HepG2 (cell line): ENCODE measurements around the gene BAHD1. TPM values are rescaled to one million over a fixed set of nuclear protein-coding genes. Genes with fewer than 3 reads are reported as not detected.

ENCODE experiments used
- BORCS8-MEF2B ChIP-seq: sonication (generic); formaldehyde crosslinking; IDR thresholded peaks from 2 replicates; pipeline ENCODE4 v1.8.0; 2022; ENCODE audit warnings: mild to moderate bottlenecking, missing genetic modification reagents
- HMG20B ChIP-seq: conservative IDR thresholded peaks from 2 replicates; pipeline ENCODE4 v1.6.1; 2016; ENCODE audit warnings: missing genetic modification reagents, missing compliant biosample characterization
- PHF21A ChIP-seq: sonication (generic); formaldehyde crosslinking; IDR thresholded peaks from 2 replicates; pipeline ENCODE4 v1.5.0; 2020; ENCODE audit warnings: mild to moderate bottlenecking, missing genetic modification reagents
- SP5 ChIP-seq: IDR thresholded peaks from 2 replicates; pipeline ENCODE4 v1.6.1; 2016; ENCODE audit warnings: low read depth, borderline replicate concordance
- ZNF160 ChIP-seq: sonication (generic); formaldehyde crosslinking; IDR thresholded peaks from 2 replicates; pipeline ENCODE4 v1.8.0; 2022; ENCODE audit warnings: mild to moderate bottlenecking, inconsistent platforms, missing genetic modification reagents
- ZNF652 ChIP-seq: IDR thresholded peaks from 2 replicates; pipeline ENCODE4 v1.6.1; 2016; ENCODE audit warnings: low read depth, borderline replicate concordance
- polyA plus RNA-seq, 8 experiments: library from polyadenylated mRNA; depleted of rRNA in 3 of 8; stranded (reverse) in 7 of 8; unstranded in 1 of 8; fragments of >200 nt; fragmentation: Illumina TruSeq in 4 of 8; extraction: Trizol in 4 of 8; gene quantifications; 2 replicates each; pipeline versions ENCODE4 v1.2.1 to v1.2.3, GENCODE V29; 2011 to 2016; ENCODE audit warnings: low read depth in 4 of 8, missing spikeins in 1 of 8, mixed read lengths in 1 of 8; ENCODE audit not compliant: insufficient read depth in 1 of 8
- total RNA-seq, 5 experiments: library from RNA; depleted of rRNA; stranded (reverse); fragments of >200 nt; fragmentation: Illumina TruSeq; extraction: Trizol; gene quantifications; 2 replicates each; pipeline ENCODE4 v1.2.3, GENCODE V29; 2016; ENCODE audit warnings: low read depth in 1 of 5
- TF ChIP-seq, protein P1 (sequence below): sonication (generic); formaldehyde crosslinking; IDR thresholded peaks from 2 replicates; pipeline ENCODE4 v1.5.1; 2020; ENCODE audit warnings: mild to moderate bottlenecking, missing genetic modification reagents, moderate library complexity
- TF ChIP-seq, protein P2 (sequence below), 2 experiments: sonication (generic) in 1 of 2; formaldehyde crosslinking in 1 of 2; IDR thresholded peaks; 2 replicates each; pipeline versions ENCODE4 v1.4.0 to v1.6.1; 2018 to 2020; ENCODE audit warnings: missing genetic modification reagents in 2 of 2, borderline replicate concordance in 1 of 2, low read depth in 1 of 2, mild to moderate bottlenecking in 1 of 2, missing biosample characterization in 1 of 2
- TF ChIP-seq, protein P3 (sequence below): sonication (generic); formaldehyde crosslinking; conservative IDR thresholded peaks from 2 replicates; pipeline ENCODE4 v1.8.0; 2022; ENCODE audit warnings: mild to moderate bottlenecking, moderate library complexity, missing genetic modification reagents
- TF ChIP-seq, protein P4 (sequence below): sonication (generic); formaldehyde crosslinking; IDR thresholded peaks from 2 replicates; pipeline ENCODE4 v1.8.1; 2023; ENCODE audit warnings: missing genetic modification reagents, inconsistent platforms, borderline replicate concordance
- TF ChIP-seq, protein P5 (sequence below): sonication (generic); formaldehyde crosslinking; IDR thresholded peaks from 2 replicates; pipeline ENCODE4 v1.5.1; 2020; ENCODE audit warnings: missing genetic modification reagents, mild to moderate bottlenecking, borderline replicate concordance
- TF ChIP-seq, protein P6 (sequence below): IDR thresholded peaks from 2 replicates; pipeline ENCODE4 v1.4.0; 2020; ENCODE audit warnings: mild to moderate bottlenecking, missing genetic modification reagents

The BAHD1 gene
- total and polyA plus RNA-seq, 2 of the 13 experiments (the other 11 are each of a cell fraction or from before 2014, with no cell fraction given), result 3.3 to 8.7 TPM

DNA sequence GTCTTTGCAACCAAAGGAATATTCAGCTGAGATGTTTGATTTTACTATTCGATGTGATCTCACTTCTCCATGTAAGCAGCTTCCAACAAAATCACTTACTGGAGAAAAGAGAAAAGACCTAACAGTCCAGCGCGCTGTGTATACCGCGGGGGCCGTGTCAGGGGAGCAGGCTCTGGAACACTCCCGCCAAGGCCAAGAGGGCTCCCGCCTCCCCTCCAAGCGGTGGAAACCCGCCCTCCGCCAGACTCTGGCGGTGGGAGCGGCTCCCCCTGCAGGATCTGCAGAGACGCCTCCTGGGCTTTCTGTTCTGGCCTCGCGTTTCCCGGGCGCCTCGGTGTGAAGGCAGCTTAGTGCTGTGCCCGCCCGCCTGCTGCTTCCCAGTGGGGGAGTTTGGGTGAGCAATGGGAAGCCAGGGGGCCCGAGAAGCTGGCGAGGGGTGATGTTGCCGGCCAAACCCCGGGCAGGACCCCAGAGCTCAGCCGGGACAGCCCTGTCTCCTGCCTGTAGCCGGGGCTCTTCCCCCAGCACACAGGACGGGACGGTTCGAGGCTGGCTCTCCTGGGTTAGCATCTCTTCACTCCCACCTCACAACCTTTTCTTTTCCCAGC lies 66.3 kb downstream of the BAHD1 start (continued):
- TF ChIP-seq, protein P1, sequence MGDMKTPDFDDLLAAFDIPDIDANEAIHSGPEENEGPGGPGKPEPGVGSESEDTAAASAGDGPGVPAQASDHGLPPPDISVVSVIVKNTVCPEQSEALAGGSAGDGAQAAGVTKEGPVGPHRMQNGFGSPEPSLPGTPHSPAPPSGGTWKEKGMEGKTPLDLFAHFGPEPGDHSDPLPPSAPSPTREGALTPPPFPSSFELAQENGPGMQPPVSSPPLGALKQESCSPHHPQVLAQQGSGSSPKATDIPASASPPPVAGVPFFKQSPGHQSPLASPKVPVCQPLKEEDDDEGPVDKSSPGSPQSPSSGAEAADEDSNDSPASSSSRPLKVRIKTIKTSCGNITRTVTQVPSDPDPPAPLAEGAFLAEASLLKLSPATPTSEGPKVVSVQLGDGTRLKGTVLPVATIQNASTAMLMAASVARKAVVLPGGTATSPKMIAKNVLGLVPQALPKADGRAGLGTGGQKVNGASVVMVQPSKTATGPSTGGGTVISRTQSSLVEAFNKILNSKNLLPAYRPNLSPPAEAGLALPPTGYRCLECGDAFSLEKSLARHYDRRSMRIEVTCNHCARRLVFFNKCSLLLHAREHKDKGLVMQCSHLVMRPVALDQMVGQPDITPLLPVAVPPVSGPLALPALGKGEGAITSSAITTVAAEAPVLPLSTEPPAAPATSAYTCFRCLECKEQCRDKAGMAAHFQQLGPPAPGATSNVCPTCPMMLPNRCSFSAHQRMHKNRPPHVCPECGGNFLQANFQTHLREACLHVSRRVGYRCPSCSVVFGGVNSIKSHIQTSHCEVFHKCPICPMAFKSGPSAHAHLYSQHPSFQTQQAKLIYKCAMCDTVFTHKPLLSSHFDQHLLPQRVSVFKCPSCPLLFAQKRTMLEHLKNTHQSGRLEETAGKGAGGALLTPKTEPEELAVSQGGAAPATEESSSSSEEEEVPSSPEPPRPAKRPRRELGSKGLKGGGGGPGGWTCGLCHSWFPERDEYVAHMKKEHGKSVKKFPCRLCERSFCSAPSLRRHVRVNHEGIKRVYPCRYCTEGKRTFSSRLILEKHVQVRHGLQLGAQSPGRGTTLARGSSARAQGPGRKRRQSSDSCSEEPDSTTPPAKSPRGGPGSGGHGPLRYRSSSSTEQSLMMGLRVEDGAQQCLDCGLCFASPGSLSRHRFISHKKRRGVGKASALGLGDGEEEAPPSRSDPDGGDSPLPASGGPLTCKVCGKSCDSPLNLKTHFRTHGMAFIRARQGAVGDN (CRISPR knock-in tag), result peak; percentile 84
- TF ChIP-seq, protein P2, sequence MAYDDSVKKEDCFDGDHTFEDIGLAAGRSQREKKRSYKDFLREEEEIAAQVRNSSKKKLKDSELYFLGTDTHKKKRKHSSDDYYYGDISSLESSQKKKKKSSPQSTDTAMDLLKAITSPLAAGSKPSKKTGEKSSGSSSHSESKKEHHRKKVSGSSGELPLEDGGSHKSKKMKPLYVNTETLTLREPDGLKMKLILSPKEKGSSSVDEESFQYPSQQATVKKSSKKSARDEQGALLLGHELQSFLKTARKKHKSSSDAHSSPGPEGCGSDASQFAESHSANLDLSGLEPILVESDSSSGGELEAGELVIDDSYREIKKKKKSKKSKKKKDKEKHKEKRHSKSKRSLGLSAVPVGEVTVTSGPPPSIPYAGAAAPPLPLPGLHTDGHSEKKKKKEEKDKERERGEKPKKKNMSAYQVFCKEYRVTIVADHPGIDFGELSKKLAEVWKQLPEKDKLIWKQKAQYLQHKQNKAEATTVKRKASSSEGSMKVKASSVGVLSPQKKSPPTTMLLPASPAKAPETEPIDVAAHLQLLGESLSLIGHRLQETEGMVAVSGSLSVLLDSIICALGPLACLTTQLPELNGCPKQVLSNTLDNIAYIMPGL (CRISPR knock-in tag; IDR thresholded peaks at IDR 0.05; ENCODE audit: borderline replicate concordance in 1 of 2, low read depth in 1 of 2), result peak; percentile 67 to 85; a peak in 3 of 4 replicates
- TF ChIP-seq, protein P3, sequence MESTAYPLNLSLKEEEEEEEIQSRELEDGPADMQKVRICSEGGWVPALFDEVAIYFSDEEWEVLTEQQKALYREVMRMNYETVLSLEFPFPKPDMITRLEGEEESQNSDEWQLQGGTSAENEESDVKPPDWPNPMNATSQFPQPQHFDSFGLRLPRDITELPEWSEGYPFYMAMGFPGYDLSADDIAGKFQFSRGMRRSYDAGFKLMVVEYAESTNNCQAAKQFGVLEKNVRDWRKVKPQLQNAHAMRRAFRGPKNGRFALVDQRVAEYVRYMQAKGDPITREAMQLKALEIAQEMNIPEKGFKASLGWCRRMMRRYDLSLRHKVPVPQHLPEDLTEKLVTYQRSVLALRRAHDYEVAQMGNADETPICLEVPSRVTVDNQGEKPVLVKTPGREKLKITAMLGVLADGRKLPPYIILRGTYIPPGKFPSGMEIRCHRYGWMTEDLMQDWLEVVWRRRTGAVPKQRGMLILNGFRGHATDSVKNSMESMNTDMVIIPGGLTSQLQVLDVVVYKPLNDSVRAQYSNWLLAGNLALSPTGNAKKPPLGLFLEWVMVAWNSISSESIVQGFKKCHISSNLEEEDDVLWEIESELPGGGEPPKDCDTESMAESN (CRISPR knock-in tag), result peak; percentile 48; the same call in 1 of the 2 replicates
- TF ChIP-seq, protein P4, sequence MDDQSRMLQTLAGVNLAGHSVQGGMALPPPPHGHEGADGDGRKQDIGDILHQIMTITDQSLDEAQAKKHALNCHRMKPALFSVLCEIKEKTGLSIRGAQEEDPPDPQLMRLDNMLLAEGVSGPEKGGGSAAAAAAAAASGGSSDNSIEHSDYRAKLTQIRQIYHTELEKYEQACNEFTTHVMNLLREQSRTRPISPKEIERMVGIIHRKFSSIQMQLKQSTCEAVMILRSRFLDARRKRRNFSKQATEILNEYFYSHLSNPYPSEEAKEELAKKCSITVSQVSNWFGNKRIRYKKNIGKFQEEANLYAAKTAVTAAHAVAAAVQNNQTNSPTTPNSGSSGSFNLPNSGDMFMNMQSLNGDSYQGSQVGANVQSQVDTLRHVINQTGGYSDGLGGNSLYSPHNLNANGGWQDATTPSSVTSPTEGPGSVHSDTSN (CRISPR knock-in tag), result no peak
- TF ChIP-seq, protein P5, sequence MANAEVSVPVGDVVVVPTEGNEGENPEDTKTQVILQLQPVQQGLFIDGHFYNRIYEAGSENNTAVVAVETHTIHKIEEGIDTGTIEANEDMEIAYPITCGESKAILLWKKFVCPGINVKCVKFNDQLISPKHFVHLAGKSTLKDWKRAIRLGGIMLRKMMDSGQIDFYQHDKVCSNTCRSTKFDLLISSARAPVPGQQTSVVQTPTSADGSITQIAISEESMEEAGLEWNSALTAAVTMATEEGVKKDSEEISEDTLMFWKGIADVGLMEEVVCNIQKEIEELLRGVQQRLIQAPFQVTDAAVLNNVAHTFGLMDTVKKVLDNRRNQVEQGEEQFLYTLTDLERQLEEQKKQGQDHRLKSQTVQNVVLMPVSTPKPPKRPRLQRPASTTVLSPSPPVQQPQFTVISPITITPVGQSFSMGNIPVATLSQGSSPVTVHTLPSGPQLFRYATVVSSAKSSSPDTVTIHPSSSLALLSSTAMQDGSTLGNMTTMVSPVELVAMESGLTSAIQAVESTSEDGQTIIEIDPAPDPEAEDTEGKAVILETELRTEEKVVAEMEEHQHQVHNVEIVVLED, result peak; percentile 25; the same call in 1 of the 2 replicates
- peak; percentile 11; the same call in 1 of the 2 replicates for TF ChIP-seq ZNF652 (CRISPR knock-in tag)
- TF ChIP-seq SP5 (CRISPR knock-in tag), result 0 out of 2 replicates have a peak, but pooled peaks have one; percentile 41
- TF ChIP-seq PHF21A (CRISPR knock-in tag), result 0 out of 2 replicates have a peak, but pooled peaks have one; percentile 26
- TF ChIP-seq ZNF160 (CRISPR knock-in tag), result 0 out of 2 replicates have a peak, but pooled peaks have one; percentile 52
- 0 out of 2 replicates have a peak, but pooled peaks have one; percentile 14 for TF ChIP-seq HMG20B
- 0 out of 2 replicates have a peak, but pooled peaks have one; percentile 29 for TF ChIP-seq BORCS8-MEF2B
- TF ChIP-seq, protein P6, sequence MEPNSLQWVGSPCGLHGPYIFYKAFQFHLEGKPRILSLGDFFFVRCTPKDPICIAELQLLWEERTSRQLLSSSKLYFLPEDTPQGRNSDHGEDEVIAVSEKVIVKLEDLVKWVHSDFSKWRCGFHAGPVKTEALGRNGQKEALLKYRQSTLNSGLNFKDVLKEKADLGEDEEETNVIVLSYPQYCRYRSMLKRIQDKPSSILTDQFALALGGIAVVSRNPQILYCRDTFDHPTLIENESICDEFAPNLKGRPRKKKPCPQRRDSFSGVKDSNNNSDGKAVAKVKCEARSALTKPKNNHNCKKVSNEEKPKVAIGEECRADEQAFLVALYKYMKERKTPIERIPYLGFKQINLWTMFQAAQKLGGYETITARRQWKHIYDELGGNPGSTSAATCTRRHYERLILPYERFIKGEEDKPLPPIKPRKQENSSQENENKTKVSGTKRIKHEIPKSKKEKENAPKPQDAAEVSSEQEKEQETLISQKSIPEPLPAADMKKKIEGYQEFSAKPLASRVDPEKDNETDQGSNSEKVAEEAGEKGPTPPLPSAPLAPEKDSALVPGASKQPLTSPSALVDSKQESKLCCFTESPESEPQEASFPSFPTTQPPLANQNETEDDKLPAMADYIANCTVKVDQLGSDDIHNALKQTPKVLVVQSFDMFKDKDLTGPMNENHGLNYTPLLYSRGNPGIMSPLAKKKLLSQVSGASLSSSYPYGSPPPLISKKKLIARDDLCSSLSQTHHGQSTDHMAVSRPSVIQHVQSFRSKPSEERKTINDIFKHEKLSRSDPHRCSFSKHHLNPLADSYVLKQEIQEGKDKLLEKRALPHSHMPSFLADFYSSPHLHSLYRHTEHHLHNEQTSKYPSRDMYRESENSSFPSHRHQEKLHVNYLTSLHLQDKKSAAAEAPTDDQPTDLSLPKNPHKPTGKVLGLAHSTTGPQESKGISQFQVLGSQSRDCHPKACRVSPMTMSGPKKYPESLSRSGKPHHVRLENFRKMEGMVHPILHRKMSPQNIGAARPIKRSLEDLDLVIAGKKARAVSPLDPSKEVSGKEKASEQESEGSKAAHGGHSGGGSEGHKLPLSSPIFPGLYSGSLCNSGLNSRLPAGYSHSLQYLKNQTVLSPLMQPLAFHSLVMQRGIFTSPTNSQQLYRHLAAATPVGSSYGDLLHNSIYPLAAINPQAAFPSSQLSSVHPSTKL (CRISPR knock-in tag), result peak; percentile 56
